CD4-positive, CD25-positive, alpha-beta regulatory T cell (primary cell): ENCODE data around the gene ING5. TPM values are rescaled to one million over a fixed set of nuclear protein-coding genes. Genes with fewer than 3 reads are reported as not detected.

ENCODE experiments used
- ATAC-seq, 2 donors: fragments of 150-1000 bp; cut with Tn5 transposase; one replicate each; pipeline ENCODE4 v1.10.0; 2021; ENCODE audit warnings: low read depth in 2 of 2, moderate number of reproducible peaks in 2 of 2, moderate library complexity in 1 of 2
- DNase-seq, 3 donors: peaks; one replicate each; pipeline versions ENCODE4 v3.0.0 to v3.0.0-alpha.2; 2012 to 2022; ENCODE audit warnings: mixed read lengths in 1 of 3
- H3K27ac ChIP-seq: one replicate; pipeline ENCODE4 v1.7.0; 2013; ENCODE audit warnings: mild to moderate bottlenecking, low read length; ENCODE audit not compliant: insufficient read depth, poor library complexity, severe bottlenecking
- H3K27me3 ChIP-seq: one replicate; pipeline ENCODE4 v1.7.0; 2013; ENCODE audit warnings: low read length; ENCODE audit not compliant: control insufficient read depth, insufficient read depth
- H3K36me3 ChIP-seq: one replicate; pipeline ENCODE4 v1.7.0; 2013; ENCODE audit warnings: mild to moderate bottlenecking, low read length, moderate library complexity; ENCODE audit not compliant: control insufficient read depth, insufficient read depth
- H3K4me1 ChIP-seq: 2 replicates; pipeline ENCODE4 v1.7.0; 2013; ENCODE audit warnings: mild to moderate bottlenecking, low read length; ENCODE audit not compliant: insufficient read depth, control insufficient read depth, poor library complexity, severe bottlenecking
- H3K4me3 ChIP-seq: one replicate; pipeline ENCODE4 v1.7.0; 2013; ENCODE audit warnings: low read depth, mild to moderate bottlenecking, low read length, moderate library complexity
- H3K9me3 ChIP-seq, 2 experiments: 1 replicate in 1 of 2; 2 replicates in 1 of 2; pipeline ENCODE4 v1.7.0; 2013; ENCODE audit warnings: low read length in 2 of 2, mild to moderate bottlenecking in 1 of 2, moderate library complexity in 1 of 2; ENCODE audit not compliant: control insufficient read depth in 2 of 2
- H3K27ac Mint-ChIP-seq, 3 donors: one replicate each; pipeline ENCODE4 v1.8.0; 2020 to 2022; ENCODE audit warnings: mild to moderate bottlenecking in 3 of 3, mixed read lengths in 3 of 3, moderate library complexity in 2 of 3
- H3K27me3 Mint-ChIP-seq: one replicate; pipeline ENCODE4 v1.8.0; 2022; ENCODE audit warnings: mild to moderate bottlenecking, mixed read lengths
- H3K36me3 Mint-ChIP-seq: one replicate; pipeline ENCODE4 v1.8.0; 2020; ENCODE audit warnings: mixed read lengths
- H3K4me1 Mint-ChIP-seq, 4 donors: one replicate each; pipeline ENCODE4 v1.8.0; 2020 to 2022; ENCODE audit warnings: mixed read lengths in 4 of 4, mild to moderate bottlenecking in 1 of 4
- H3K4me3 Mint-ChIP-seq, 4 donors: one replicate each; pipeline ENCODE4 v1.8.0; 2020 to 2022; ENCODE audit warnings: mild to moderate bottlenecking in 4 of 4, mixed read lengths in 4 of 4, moderate library complexity in 3 of 4
- H3K9me3 Mint-ChIP-seq, 7 donors: one replicate each; pipeline ENCODE4 v1.8.0; 2020 to 2022; ENCODE audit warnings: mixed read lengths in 7 of 7, mild to moderate bottlenecking in 3 of 7, moderate library complexity in 2 of 7
- polyA plus RNA-seq, 4 donors: library from polyadenylated mRNA; unstranded; fragments of 300-500 nt; fragmentation: Illumina TruSeq; gene quantifications; one replicate each; pipeline ENCODE4 v1.2.3, GENCODE V29; 2021
- total RNA-seq: library from RNA; stranded (reverse); gene quantifications from one replicate; pipeline ENCODE4 v1.2.3, GENCODE V29; 2022

The ING5 gene
- total and polyA plus RNA-seq, 5 donors from 2014 or later: 16.7 to 64.8 (median 21.4) TPM

DNA sequence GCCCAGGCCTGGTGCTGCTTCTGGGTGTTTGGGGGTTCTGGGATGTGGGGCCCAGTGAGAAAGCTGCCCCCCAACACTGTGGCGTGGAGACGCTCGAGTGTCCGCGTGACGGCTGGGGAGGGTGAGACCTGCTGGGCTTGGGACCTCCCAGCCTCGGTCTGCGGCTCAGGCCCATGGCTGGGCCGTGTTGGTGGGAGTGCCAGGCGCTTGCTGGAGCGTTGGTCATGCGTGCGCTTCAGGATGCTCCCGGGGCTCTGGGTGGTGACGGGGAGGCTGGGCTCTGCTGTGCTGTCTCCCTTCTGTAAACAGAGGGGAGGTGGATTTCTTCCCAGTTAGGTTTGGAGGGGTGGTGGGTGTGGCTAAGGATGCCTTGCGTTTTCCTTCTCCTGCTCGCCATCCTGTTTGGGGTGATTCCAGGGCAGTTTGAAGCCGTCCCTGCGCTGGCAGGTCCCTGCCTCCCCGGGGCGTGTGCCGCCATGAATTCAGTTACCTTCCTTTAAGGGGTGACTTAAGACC, 75.4 kb downstream of the ING5 start:
- Histone ChIP-seq H3K36me3 (no peaks in the 10 kb centered on the region), H3K4me3 (no peak overlapping the region), H3K4me1 (peaks cover 5% of the 10 kb centered on the region), H3K27me3 (no peaks in the 10 kb centered on the region), H3K27ac (no peak overlapping the region), H3K9me3 (peaks cover 0 to 5% of the 10 kb centered on the region in 2 experiments)
- no peak for DNase-seq
- Mint-ChIP-seq H3K27me3 (no peaks in the 10 kb centered on the region), H3K27ac (no peak overlapping the region), H3K9me3 (peaks cover 0 to 8% (median 2%) of the 10 kb centered on the region in 7 donors), H3K36me3 (no peaks in the 10 kb centered on the region), H3K4me1 (peaks cover under 1 to 8% (median 3%) of the 10 kb centered on the region in 4 donors), H3K4me3 (no peak overlapping the region)
- no peak for ATAC-seq

DNA sequence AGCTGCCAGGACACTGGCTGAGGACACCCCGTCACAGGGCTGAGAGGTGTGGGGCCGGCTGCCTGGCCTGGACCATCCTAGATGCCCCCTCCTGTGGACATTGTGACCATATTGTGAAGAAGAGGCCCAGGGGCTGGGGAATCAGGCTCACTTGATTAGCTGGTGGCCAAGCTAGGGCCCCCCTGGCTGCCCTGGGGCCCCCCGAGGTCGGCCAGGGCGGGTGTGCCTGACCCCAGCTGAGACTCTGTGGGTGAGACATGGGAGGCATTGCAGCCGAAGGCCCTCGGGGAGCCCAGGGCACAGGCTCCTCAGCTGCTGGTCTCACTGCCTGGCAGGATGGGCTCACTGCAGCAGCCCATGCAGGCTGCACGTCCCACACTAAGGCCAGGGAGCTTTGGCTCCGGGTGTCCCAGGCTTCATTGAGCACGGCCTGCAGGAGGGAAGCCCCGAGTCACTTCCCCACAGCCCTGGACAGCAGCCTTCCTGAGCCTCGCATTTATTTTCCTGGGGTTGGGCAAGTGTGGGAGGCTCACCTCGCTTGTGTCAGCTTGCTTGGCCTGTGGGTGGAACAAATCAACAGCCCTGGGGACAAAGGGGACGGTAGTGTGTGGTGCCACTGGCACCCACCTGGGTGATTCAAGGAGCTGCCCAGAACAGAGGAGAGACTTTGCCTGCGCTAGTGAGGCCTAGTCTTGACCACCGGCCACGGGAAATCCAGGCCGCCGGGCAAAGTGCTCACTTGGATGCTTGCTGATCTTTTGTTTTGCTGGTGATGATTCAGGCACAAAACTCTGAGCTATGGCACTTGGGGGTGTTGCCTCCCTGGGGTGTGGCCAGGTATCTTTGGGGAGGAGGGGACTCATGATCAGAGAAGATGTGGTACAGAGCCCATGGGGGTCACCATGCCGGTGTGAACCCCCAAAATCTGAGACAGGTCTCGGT, 76.1 kb downstream of the ING5 start:
- Histone ChIP-seq H3K4me1 (no peaks in the 10 kb centered on the region), H3K27ac (no peak overlapping the region), H3K4me3 (no peak overlapping the region), H3K36me3 (no peaks in the 10 kb centered on the region), H3K27me3 (no peaks in the 10 kb centered on the region), H3K9me3 (peaks cover 0 to 5% of the 10 kb centered on the region in 2 experiments)
- H3K4me1 Mint-ChIP-seq: peaks cover 0 to 1% (median 0%) of the 10 kb centered on the region in 4 donors
- no peaks in the 10 kb centered on the region for H3K36me3 Mint-ChIP-seq
- H3K9me3 Mint-ChIP-seq: peaks cover 0 to 8% (median 2%) of the 10 kb centered on the region in 7 donors
- no peak overlapping the region for H3K4me3 Mint-ChIP-seq
- no peak overlapping the region for H3K27ac Mint-ChIP-seq
- no peaks in the 10 kb centered on the region for H3K27me3 Mint-ChIP-seq
- DNase-seq (no peak), ATAC-seq (no peak)

Other genes starting within 250 kb of the ING5 start
- 117 TPM for gene STK25, start 193.5 kb upstream of the ING5 start, total RNA-seq
- gene STK25, start 193.5 kb upstream of the ING5 start, polyA plus RNA-seq: 10 to 100 TPM; 79.7 to 99.6 (median 86.5) TPM
- not detected for gene BOK, start 143.3 kb upstream of the ING5 start, total RNA-seq
- not detected for gene BOK, start 143.3 kb upstream of the ING5 start, polyA plus RNA-seq
- 47.8 TPM for gene THAP4, start 64.9 kb upstream of the ING5 start, total RNA-seq
- gene THAP4, start 64.9 kb upstream of the ING5 start, polyA plus RNA-seq: 10 to 100 TPM; 37.5 to 42.8 (median 39.6) TPM
- gene ATG4B, start 64.3 kb upstream of the ING5 start, total RNA-seq: 158 TPM
- gene ATG4B, start 64.3 kb upstream of the ING5 start, polyA plus RNA-seq: 10 to 100 TPM; 43.7 to 59.6 (median 56.2) TPM
- gene DTYMK, start 15.2 kb upstream of the ING5 start, total RNA-seq: 13.1 TPM
- 10 to 100 TPM; 32.2 to 45.6 (median 39.9) TPM for gene DTYMK, start 15.2 kb upstream of the ING5 start, polyA plus RNA-seq
- gene D2HGDH, start 32.6 kb downstream of the ING5 start, total RNA-seq: 38.4 TPM
- gene D2HGDH, start 32.6 kb downstream of the ING5 start, polyA plus RNA-seq: 1 to 10 TPM in 3 of 4 donors, under 1 TPM in 1; 0.73 to 3.7 (median 3.0) TPM
- 1.1 TPM for gene GAL3ST2, start 74.8 kb downstream of the ING5 start, total RNA-seq
- gene GAL3ST2, start 74.8 kb downstream of the ING5 start, polyA plus RNA-seq: not detected
- 3.8 TPM for gene NEU4, start 107.2 kb downstream of the ING5 start, total RNA-seq
- under 1 TPM in 2 of 4 donors, not detected in 2; 0.16 to 0.67 TPM for gene NEU4, start 107.2 kb downstream of the ING5 start, polyA plus RNA-seq
- 12.3 TPM for gene PDCD1, start 156.9 kb downstream of the ING5 start, total RNA-seq
- 1 to 10 TPM; 6.0 to 8.6 (median 6.6) TPM for gene PDCD1, start 156.9 kb downstream of the ING5 start, polyA plus RNA-seq
- 0.44 TPM for gene RTP5, start 167.7 kb downstream of the ING5 start, total RNA-seq
- not detected for gene RTP5, start 167.7 kb downstream of the ING5 start, polyA plus RNA-seq